AG08395 (cell line): Measurements from ENCODE around the gene ATP6V0A1.
"Not testable (repeated sequence)": the region's sequence is repeated elsewhere in the genome, so short reads cannot be mapped to it uniquely, and the experiment has no call there.

Source experiments
- DNase-seq: peaks from one replicate; pipeline ENCODE4 v3.0.0; 2012; ENCODE audit warnings: mixed read lengths, low spot score

Gene ATP6V0A1

DNA sequence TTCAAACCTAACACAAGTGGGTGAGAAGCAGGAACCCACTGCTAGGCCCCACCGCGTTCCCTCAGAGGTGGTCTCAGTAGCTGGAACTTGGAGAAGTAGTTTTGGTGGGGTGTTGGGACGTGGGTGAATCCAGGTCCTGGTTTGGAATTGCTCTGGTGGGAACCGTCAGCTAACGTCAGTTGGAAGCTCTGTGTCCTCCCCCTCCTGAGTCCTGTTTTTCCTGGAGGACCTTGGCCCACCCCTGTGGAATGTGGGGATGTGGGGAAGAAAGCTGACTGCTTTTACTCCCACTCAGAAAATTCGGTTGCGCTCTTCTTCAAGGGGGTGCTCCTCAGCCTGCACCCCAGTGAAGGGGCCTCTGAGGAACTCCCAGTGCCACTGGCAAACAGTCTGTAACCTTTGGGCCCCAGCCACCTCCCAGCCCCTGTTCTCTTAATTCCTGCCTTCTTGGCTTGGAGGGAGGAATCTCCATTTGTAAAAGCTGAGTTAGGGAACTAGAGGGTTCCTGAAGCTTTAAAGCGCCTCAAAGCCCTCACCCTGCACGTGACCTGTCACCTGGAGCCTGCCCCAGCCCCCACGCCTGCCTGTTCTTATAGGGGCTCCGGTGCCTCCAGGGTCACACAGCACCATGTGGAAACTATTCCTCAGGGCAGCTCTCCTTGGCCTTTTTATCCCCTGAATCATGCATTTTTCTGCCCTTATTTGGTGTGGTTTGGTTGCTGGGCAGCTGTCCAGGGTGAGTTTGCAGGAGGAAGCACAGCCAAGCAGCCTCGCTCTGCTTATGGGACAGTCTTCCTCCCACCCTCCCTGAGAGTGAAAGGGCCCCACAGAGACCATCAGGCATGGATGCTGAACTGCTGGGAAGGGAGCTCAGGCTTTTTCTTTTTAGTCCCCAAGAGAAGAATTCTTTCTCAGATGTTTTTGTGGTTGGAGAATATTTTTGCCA, 61.1 kb downstream of the ATP6V0A1 start:
- peak; percentile 93 for DNase-seq

- DNase-seq, result no peak
Measured at GRCh38 chr17:42520540-42520951, 61.9 kb downstream of the ATP6V0A1 start.

GRCh38 chr17:42521036-42521435, 62.4 kb downstream of the ATP6V0A1 start:
- DNase-seq, result no peak

DNA sequence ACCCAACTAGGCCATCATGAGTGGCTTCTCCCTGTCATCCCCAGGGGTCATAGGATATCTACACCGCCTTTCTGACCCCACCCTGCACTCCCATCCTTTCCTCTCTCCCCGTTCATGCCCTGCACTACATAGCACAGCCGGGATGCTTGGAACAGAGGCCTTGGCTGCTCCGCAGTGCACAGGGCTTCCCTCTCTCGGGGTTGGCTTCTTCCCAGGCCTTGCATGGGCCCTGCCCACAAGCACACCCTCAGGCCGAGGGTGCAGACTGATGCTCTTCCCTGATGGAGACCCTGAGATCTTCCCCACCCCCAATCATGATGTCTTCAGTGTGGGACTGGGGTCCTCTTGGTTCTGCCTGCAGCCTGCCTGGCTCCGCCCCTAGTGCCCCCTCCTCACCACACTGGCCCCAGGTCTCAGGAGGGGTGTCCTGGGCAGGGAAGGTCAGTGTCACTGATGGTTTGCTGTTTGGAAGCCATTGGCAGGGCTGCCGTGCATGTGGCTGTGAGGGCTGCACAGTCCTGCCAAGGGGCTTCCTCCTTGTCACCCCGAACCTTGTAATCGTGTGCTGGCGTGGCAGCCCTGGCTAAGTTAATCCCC, 63.1 kb downstream of the ATP6V0A1 start:
- no peak for DNase-seq

GRCh38 chr17:42522263-42522790, 63.6 kb downstream of the ATP6V0A1 start:
- DNase-seq, result no peak

DNA sequence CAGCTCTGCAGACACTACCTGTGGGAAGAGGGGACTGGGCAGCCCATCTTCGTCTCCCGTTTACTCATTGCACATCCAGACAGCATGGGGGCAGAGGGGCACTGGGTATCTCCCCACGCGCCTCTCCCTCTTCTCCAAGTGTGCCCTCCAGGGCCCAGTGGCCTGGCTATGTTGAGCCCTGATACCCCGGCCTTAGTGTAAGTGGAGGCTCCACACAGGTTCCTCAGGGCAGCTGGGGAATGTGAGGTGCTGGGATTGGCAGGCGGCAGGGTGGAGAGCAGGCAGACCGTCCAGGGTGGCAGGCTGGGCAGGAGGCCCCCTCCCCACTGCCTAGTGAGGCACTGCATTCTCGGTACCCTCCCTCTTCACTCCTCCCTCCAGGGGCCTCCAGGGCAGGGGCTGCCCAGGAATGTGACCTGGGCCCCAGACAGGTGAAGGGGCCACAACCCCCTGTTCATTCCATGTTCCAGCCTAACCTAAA, 64.2 kb downstream of the ATP6V0A1 start:
- DNase-seq, result no peak

DNA sequence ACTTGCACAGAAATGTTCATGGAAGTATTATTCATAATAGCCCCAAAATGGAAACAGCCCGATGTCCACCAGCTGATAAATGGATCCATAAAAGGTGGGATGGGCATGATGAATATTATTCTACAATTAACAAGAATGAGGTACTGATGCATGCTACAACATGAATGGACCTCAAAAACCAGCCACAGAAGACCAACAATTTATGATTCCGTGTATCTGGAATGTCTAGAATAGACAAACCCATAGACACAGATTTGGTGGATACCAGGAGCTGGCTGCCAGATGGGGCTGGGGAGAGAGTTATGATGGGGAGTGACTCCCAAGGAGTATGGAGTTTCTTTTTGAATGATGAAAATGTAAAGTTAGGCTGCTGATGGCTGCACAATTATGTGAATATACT, 66.5 kb downstream of the ATP6V0A1 start:
- DNase-seq, result peak; percentile 46

DNA sequence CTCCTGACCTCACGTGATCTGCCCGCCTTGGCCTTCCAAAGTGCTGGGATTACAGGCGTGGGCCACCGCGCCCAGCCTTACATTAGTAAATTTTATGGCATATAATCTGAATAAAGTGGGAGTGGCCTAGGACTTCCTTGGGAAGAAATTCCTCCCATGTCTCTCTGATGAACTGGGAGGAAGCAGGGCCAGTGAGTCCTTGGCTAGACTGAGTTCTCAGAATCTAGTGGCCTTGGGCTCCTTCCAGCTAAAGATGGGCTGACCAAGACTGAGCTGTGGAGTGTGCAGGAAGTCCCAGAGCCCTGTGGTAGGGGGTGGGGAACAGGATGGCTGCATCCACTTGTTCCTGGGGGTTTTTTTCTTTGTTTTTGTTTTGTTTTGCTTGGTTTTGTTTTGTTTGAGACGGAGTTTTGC, 67.4 kb downstream of the ATP6V0A1 start:
- peak; percentile 46 for DNase-seq

GRCh38 chr17:42527932-42528331, 69.3 kb downstream of the ATP6V0A1 start:
- no peak for DNase-seq

DNA sequence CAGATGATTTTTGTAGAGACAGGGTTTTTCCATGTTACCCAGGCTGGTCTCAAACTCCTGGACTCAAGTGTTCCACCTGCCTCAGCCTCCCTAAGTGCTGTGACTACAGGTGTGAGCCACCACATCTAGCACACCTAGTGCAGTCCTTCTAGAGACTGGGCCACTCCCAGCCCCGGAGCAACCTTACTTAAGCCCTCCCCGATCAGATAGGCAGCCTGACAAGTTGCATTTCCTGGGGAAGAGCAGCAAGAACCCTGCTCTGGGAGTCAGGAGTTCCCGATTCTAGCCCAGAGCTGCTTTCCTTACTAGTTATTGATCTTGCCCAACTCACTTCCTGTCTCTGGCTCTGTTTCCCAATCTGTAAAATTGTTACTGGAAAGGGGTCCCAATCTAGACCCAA, 70.4 kb downstream of the ATP6V0A1 start:
- no peak for DNase-seq

GRCh38 chr17:42530952-42531454, 72.3 kb downstream of the ATP6V0A1 start:
- DNase-seq, result no peak

DNA sequence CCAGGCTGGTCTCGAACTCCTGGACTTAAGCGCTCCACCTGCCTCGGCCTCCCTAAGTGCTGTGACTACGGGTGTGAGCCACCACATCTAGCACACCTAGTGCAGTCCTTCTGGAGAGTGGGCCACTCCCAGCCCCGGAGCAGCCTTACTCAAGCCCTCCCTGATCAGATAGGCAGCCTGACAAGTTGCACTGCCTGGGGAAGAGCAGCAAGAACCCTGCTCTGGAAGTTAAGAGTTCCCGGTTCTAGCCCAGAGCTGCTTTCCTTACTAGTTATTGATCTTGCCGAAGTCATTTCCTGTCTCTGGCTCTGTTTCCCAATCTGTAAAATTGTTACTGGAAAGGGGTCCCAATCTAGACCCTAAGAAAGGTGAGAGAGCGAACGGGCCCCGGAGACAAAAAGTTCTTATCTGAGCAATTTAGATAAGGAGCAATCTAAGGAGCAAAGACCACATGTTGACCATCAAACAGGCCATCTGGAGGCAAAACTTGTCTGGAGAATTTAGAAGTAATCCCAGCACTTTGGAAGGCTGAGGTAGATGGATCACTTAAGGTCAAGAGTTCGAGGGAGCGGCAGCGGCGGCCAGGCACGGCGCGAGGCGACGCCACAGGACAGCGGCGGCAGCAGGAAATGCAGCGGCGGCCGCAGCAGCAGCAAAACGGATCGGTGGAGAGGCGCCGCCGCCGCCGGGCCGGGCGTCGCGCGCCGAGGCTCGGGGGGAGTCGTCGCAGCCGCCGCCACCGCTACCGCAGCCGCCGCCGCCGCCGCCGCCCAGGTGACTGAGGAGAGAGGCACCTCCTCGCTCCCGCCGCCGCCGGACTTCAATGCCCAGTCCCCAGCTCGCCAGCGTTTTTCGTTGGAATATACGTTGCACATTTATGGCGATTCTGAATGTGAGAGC, 73.0 kb downstream of the ATP6V0A1 start:
- peak; percentile 41 for DNase-seq

DNA sequence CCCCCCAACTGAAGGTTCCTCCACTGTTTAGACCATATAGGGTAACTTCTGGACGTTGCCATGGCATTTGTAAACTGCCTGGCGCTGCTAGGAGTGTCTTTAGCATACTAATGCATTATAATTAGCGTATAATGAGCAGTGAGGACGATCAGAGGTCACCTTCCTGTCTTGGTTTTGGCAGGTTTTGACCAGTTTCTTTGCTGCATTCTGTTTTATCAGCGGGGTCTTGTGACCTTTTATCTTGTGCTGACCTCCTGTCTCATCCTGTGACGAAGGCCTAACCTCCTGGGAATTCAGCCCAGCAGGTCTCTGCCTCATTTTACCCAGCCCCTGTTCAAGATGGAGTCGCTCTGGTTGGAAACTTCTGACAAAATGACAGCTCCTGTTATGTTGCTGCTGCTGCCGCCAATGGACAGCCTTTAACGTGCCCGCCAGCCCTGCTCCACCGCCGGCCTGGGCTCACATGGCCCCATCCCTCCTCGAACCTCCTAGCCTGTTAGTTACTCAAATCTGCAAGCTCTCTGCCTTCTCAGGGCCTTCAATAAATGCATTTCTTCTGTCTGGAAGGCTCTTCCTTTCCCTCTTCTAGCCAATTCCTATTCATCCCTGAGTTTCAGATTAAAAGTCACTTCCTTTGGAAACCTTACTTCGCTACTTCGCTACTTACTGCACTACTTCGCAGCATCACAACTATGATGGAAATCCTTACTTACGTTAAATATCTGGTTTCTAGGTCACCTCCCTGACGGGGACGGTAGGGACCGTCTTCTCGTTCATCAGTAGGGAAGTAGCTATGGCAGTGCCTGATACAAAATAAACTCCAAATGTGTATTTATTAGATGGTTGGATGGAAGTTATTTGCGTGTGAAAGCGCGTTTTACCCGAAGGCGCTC, 76.7 kb downstream of the ATP6V0A1 start:
- DNase-seq, result no peak

- DNase-seq, result peak; percentile 100
Measured at GRCh38 chr17:42536048-42536371, 77.3 kb downstream of the ATP6V0A1 start, which contains the start of gene NAGLU. Gene NAGLU (plus strand): TSS chr17:42536241. CDS start chr17:42536273, 32 bp downstream.

- DNase-seq, result peak; percentile 93
Measured at GRCh38 chr17:42536372-42537155, 77.9 kb downstream of the ATP6V0A1 start.

- no peak for DNase-seq
Measured at GRCh38 chr17:42537156-42537805, 78.6 kb downstream of the ATP6V0A1 start.

- no peak for DNase-seq
Measured at GRCh38 chr17:42537826-42538451, 79.3 kb downstream of the ATP6V0A1 start.

DNA sequence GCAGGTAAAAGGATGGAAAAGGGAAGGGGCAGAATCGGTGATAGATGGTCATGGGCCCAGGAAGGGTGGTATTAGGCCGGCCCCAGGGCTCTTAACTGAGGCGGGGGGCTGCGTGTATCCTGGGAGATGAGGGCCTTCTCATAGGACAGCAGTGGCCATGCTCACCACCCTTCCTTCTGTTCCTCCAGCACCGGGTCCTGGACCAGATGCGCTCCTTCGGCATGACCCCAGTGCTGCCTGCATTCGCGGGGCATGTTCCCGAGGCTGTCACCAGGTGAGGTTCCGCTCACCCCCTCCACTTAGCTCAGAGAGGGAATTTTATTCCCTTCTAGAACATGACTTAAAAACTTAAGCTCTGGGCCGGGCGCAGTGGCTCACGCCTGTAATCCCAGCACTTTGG, 79.8 kb downstream of the ATP6V0A1 start:
- DNase-seq, result no peak

- not testable (repeated sequence) for DNase-seq
Measured at GRCh38 chr17:42540558-42540957, 81.9 kb downstream of the ATP6V0A1 start.
